Common myeloid progenitor, CD34-positive (primary cell): ENCODE measurements around the gene RTN4RL1.

ENCODE experiments used
- CTCF ChIA-PET: fragments of 350-600 bp; sonication (Branson Sonifier 250); formaldehyde crosslinking; loops from one replicate; lab custom pipeline; 2021; ENCODE audit warnings: antibody characterized with exemption; lab: Charles Lee
- POLR2A ChIA-PET: fragments of 350-600 bp; sonication (Branson Sonifier 250); formaldehyde crosslinking; loops from one replicate; lab custom pipeline; 2021; ENCODE audit warnings: antibody characterized with exemption; lab: Charles Lee
- DNase-seq, 3 donors: peaks; one replicate each; pipeline versions ENCODE4 v3.0.0 to v3.0.0-alpha.2; 2013
- H3K27ac ChIP-seq, 2 experiments: 1 replicate in 1 of 2; 2 replicates in 1 of 2; pipeline ENCODE4 v1.7.0; 2013; ENCODE audit warnings: inconsistent platforms in 2 of 2, low read length in 2 of 2, mild to moderate bottlenecking in 2 of 2, low read depth in 1 of 2, moderate library complexity in 1 of 2; ENCODE audit not compliant: severe bottlenecking in 2 of 2, insufficient read depth in 1 of 2, poor library complexity in 1 of 2
- H3K27me3 ChIP-seq, 5 experiments: replicated peaks in 2 of 5; 1 replicate in 3 of 5; 2 replicates in 2 of 5; pipeline versions ENCODE4 v1.6.1 to v1.7.0; 2013; ENCODE audit warnings: low read length in 4 of 5, mild to moderate bottlenecking in 2 of 5, moderate library complexity in 2 of 5, inconsistent platforms in 1 of 5; ENCODE audit not compliant: insufficient read depth in 5 of 5, control insufficient read depth in 4 of 5
- H3K36me3 ChIP-seq, 4 experiments: 1 replicate in 2 of 4; 2 replicates in 2 of 4; pipeline versions ENCODE4 v1.6.1 to v1.7.0; 2013; ENCODE audit warnings: low read length in 3 of 4, control low read depth in 1 of 4, mild to moderate bottlenecking in 1 of 4; ENCODE audit not compliant: control insufficient read depth in 4 of 4, insufficient read depth in 4 of 4
- H3K4me1 ChIP-seq, 4 experiments: 1 replicate in 3 of 4; 2 replicates in 1 of 4; pipeline versions ENCODE4 v1.6.1 to v1.7.1; 2013; ENCODE audit warnings: low read length in 3 of 4, mild to moderate bottlenecking in 3 of 4, control low read depth in 1 of 4, inconsistent platforms in 1 of 4, moderate library complexity in 1 of 4; ENCODE audit not compliant: control insufficient read depth in 4 of 4, insufficient read depth in 4 of 4; ENCODE audit errors: control extremely low read depth in 1 of 4
- H3K4me3 ChIP-seq, 7 experiments: 1 replicate in 4 of 7; 2 replicates in 3 of 7; pipeline versions ENCODE4 v1.5.1 to v1.7.0; 2013; ENCODE audit warnings: mild to moderate bottlenecking in 7 of 7, low read length in 6 of 7, moderate library complexity in 6 of 7, inconsistent platforms in 2 of 7, low read depth in 2 of 7, control low read depth in 1 of 7; ENCODE audit not compliant: insufficient read depth in 4 of 7, control insufficient read depth in 1 of 7; ENCODE audit errors: extremely low read depth in 1 of 7
- H3K9me3 ChIP-seq, 5 experiments: 1 replicate in 4 of 5; 2 replicates in 1 of 5; pipeline versions ENCODE4 v1.6.1 to v1.7.1; 2013; ENCODE audit warnings: low read length in 4 of 5, mild to moderate bottlenecking in 2 of 5, inconsistent platforms in 1 of 5, low read depth in 1 of 5, moderate library complexity in 1 of 5; ENCODE audit not compliant: control insufficient read depth in 4 of 5, insufficient read depth in 2 of 5; ENCODE audit errors: control extremely low read depth in 1 of 5
- WGBS: methylation state at CpG from one replicate; pipeline ENCODE4 v1.1.5; 2013; ENCODE audit not compliant: insufficient coverage; 5-methylcytosine and 5-hydroxymethylcytosine counted together

Gene RTN4RL1

DNA sequence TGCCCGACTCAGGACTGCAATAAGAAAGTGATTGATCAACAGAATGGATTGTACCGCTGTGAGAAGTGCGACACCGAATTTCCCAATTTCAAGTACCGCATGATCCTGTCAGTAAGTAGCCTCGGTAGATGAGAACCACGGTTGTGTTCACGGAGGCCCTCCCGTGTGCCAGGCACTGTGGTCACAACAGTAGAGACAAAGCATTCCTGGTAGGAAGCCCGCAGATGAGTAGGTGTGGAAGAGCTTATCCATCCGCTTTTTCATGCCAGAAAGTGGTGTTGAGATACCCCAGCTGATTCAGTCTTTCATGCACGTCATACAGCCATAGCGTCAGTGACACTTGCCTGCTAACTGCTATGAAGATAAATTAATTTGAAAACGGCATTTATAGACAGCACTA lies 136.4 kb downstream of the RTN4RL1 start:
- ChIA-PET POLR2A (interaction anchor here (0.7 kb wide), 1 partner anchor 790 kb away, joined by 4 read pairs; no protein-coding TSS in a partner anchor), CTCF (interaction anchor here (1.4 to 2.0 kb wide), 2 partner anchors 9 to 356 kb away, joined by 3 to 8 read pairs; no protein-coding TSS in a partner anchor)
- WGBS: 92% methylated on average over 13 of the region's 14 CpGs
- no peak overlapping the region for H3K4me3 ChIP-seq
- no peaks in the 10 kb centered on the region for H3K4me1 ChIP-seq
- no peak overlapping the region for H3K27ac ChIP-seq
- H3K9me3 ChIP-seq: peaks cover 0 to 14% (median 1%) of the 10 kb centered on the region in 5 experiments
- peaks cover 28 to 77% (median 53%) of the 10 kb centered on the region in 4 experiments for H3K36me3 ChIP-seq
- no peak for DNase-seq
- no peaks in the 10 kb centered on the region for H3K27me3 ChIP-seq
